Thymus (tissue), 11 donors: ENCODE data around the gene POC1B. TPM values are rescaled to one million over a fixed set of nuclear protein-coding genes. Genes with fewer than 3 reads are reported as not detected.

Experiments used
- DNase-seq, 9 donors: peaks; one replicate each; pipeline ENCODE4 v3.0.0-alpha.2; 2013; ENCODE audit warnings: low spot score in 9 of 9, low read depth in 6 of 9, missing footprints in 1 of 9
- H3K27ac ChIP-seq, 2 donors: one replicate each; pipeline ENCODE4 v1.5.1; 2013; ENCODE audit warnings: control low read depth in 1 of 2, low read depth in 1 of 2, low read length in 1 of 2, mild to moderate bottlenecking in 1 of 2, moderate library complexity in 1 of 2
- H3K27me3 ChIP-seq, 2 donors: one replicate each; pipeline ENCODE4 v1.5.1; 2013; ENCODE audit warnings: low read length in 1 of 2; ENCODE audit not compliant: control insufficient read depth in 2 of 2, insufficient read depth in 1 of 2
- H3K36me3 ChIP-seq, 2 donors: one replicate each; pipeline ENCODE4 v1.5.1; 2013; ENCODE audit warnings: low read length in 1 of 2, mild to moderate bottlenecking in 1 of 2, moderate library complexity in 1 of 2; ENCODE audit not compliant: control insufficient read depth in 2 of 2, insufficient read depth in 2 of 2
- H3K4me1 ChIP-seq, 2 donors: one replicate each; pipeline ENCODE4 v1.5.1; 2013; ENCODE audit warnings: low read length in 2 of 2; ENCODE audit not compliant: control insufficient read depth in 2 of 2, insufficient read depth in 2 of 2
- H3K4me3 ChIP-seq, 2 donors: one replicate each; pipeline ENCODE4 v1.5.1; 2013; ENCODE audit warnings: low read length in 2 of 2, control low read depth in 1 of 2, mild to moderate bottlenecking in 1 of 2
- H3K9me3 ChIP-seq, 2 donors: one replicate each; pipeline ENCODE4 v1.5.1; 2013; ENCODE audit warnings: low read length in 1 of 2, mild to moderate bottlenecking in 1 of 2; ENCODE audit not compliant: control insufficient read depth in 2 of 2, insufficient read depth in 1 of 2
- WGBS: extraction: QIAGEN DNeasy Blood & Tissue Kit; methylation state at CpG from one replicate; pipeline ENCODE4 v1.1.7; 2013; 5-methylcytosine and 5-hydroxymethylcytosine counted together
- polyA plus RNA-seq: library from polyadenylated mRNA; stranded (reverse); fragments of 200-250 nt; gene quantifications from one replicate; pipeline ENCODE4 v1.2.3, GENCODE V29; 2013
- total RNA-seq: library from RNA; stranded (reverse); fragments of 120-200 nt; gene quantifications from one replicate; pipeline ENCODE4 v1.2.4, GENCODE V29; 2013
- donor health status: healthy.

Gene POC1B
- total and polyA plus RNA-seq, 2 donors, result 12.2 to 17.1 TPM

DNA sequence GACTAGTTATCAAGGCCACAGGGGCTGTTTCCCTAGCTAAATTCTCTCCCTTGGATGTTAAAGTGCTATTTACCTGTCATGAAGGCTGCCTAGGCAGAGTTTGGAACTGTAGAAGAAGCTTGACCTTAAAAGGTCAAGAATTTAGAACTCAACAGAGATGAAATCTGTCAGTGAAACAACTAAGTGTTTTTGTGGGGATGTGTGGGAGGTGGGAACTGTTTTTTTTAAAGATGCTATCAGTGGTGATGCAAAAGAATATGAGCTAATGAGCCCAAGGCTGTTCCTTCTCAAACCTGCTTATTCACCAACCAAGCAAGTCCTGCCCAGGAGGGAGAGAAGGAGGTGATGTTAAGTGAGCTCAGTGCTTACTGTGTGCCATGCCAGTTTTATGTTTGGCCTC, 40.8 kb upstream of the POC1B start:
- Histone ChIP-seq H3K9me3 (no peaks in the 10 kb centered on the region), H3K4me1 (no peaks in the 10 kb centered on the region), H3K27ac (no peak overlapping the region), H3K4me3 (no peak overlapping the region), H3K27me3 (no peaks in the 10 kb centered on the region), H3K36me3 (no peaks in the 10 kb centered on the region)
- no peak for DNase-seq

- no peak overlapping the region for H3K27ac ChIP-seq
- no peak overlapping the region for H3K4me3 ChIP-seq
- no peaks in the 10 kb centered on the region for H3K9me3 ChIP-seq
- H3K4me1 ChIP-seq, result no peaks in the 10 kb centered on the region
- H3K27me3 ChIP-seq, result no peaks in the 10 kb centered on the region
- no peaks in the 10 kb centered on the region for H3K36me3 ChIP-seq
- no peak for DNase-seq
Measured at GRCh38 chr12:89565002-89565401, 39.2 kb upstream of the POC1B start.

GRCh38 chr12:89559753-89560152, 33.9 kb upstream of the POC1B start:
- Histone ChIP-seq H3K4me1 (no peaks in the 10 kb centered on the region), H3K27ac (no peak overlapping the region), H3K27me3 (no peaks in the 10 kb centered on the region), H3K36me3 (no peaks in the 10 kb centered on the region), H3K4me3 (no peak overlapping the region), H3K9me3 (no peaks in the 10 kb centered on the region)
- DNase-seq, result no peak
- 90% methylated on average over 10 of the region's 10 CpGs for WGBS

DNA sequence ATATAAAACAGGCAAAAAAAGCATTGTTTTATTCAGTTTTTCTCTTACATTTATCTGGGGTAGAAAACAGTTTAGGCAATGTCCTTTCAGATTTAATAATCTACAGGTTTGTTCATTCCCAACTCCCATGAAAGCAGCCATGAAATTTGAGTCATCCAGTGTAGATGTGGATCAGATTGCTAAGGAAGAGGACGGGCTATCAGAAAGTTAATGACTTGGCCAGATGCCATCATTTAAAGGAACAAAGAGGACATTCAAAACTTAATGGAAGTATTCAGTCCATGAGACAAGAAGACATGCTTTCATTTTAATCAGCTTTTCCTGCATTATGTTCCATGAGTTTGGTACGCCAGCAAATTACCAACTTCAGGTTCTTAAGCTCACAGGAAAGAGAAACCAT, 31.1 kb upstream of the POC1B start:
- H3K36me3 ChIP-seq, result no peaks in the 10 kb centered on the region
- H3K27me3 ChIP-seq, result no peaks in the 10 kb centered on the region
- H3K9me3 ChIP-seq, result no peaks in the 10 kb centered on the region
- no peak for DNase-seq
- no peak overlapping the region for H3K4me3 ChIP-seq
- 91% methylated on average over 2 of the region's 2 CpGs for WGBS
- no peaks in the 10 kb centered on the region for H3K4me1 ChIP-seq
- no peak overlapping the region for H3K27ac ChIP-seq

- DNase-seq, result no peak
- H3K27me3 ChIP-seq, result no peaks in the 10 kb centered on the region
- WGBS, result 83% methylated on average over 1 of the region's 1 CpG
- no peaks in the 10 kb centered on the region for H3K36me3 ChIP-seq
- H3K4me3 ChIP-seq, result no peak overlapping the region
- no peaks in the 10 kb centered on the region for H3K4me1 ChIP-seq
- H3K9me3 ChIP-seq, result no peaks in the 10 kb centered on the region
- no peak overlapping the region for H3K27ac ChIP-seq
Measured at GRCh38 chr12:89552376-89552775, 26.5 kb upstream of the POC1B start.

- H3K4me1 ChIP-seq, result no peaks in the 10 kb centered on the region
- H3K9me3 ChIP-seq, result no peaks in the 10 kb centered on the region
- H3K27ac ChIP-seq, result no peak overlapping the region
- no peaks in the 10 kb centered on the region for H3K27me3 ChIP-seq
- H3K36me3 ChIP-seq, result no peaks in the 10 kb centered on the region
- no peak for DNase-seq
- H3K4me3 ChIP-seq, result no peak overlapping the region
- 96% methylated on average over 2 of the region's 2 CpGs for WGBS
Measured at GRCh38 chr12:89551747-89552146, 25.9 kb upstream of the POC1B start.

- Histone ChIP-seq H3K27ac (no peak overlapping the region), H3K4me1 (no peaks in the 10 kb centered on the region), H3K4me3 (no peak overlapping the region), H3K27me3 (no peaks in the 10 kb centered on the region), H3K36me3 (no peaks in the 10 kb centered on the region), H3K9me3 (no peaks in the 10 kb centered on the region)
- no peak for DNase-seq
- 85% methylated on average over 4 of the region's 4 CpGs for WGBS
Measured at GRCh38 chr12:89547101-89547500, 21.3 kb upstream of the POC1B start.

DNA sequence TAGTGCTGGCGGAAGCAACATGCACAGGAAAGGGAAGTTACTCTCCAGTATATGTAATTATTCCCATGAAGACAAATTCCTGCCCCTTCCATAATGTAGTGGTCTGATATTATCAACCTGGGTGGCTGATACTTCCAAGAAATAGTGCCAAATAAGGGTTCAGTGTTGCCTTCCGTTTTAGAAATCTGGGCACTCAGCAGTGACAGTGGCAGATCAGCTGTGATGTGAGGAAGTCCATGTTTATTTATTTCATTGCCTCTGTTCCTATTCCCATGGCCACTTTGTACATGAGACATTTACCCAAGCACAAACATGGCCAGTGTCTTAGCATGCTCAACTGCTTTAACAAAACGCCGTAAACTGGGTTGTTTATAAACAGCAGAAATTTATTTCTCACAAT, 20.3 kb upstream of the POC1B start:
- no peak overlapping the region for H3K27ac ChIP-seq
- no peaks in the 10 kb centered on the region for H3K27me3 ChIP-seq
- WGBS, result 98% methylated on average over 4 of the region's 4 CpGs
- no peaks in the 10 kb centered on the region for H3K9me3 ChIP-seq
- no peaks in the 10 kb centered on the region for H3K36me3 ChIP-seq
- H3K4me1 ChIP-seq, result no peaks in the 10 kb centered on the region
- no peak for DNase-seq
- H3K4me3 ChIP-seq, result no peak overlapping the region

DNA sequence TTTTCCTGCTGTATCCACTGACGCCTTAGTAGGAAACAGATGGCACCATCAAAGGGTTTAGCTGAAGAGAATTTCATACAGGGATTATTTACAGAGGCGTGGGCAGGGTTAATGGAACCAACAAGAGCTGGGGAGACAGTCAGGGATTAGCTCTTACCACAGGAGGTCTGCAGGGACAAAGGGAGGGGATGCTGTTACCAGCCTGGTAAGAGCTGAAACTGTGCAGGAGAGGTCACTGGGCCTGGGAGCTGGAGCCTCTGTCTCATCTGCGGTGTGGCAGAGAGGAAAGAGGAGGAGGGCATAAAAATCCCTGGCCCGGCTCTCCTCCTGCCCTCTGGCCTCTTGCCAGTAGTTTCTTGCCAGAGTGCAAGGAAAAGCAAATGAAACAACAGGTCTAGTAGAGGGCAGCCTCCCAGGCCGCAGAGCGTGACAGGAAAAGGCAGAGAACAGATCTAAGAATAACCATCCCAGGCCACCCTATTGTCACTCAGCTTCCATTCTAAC, 18.9 kb upstream of the POC1B start:
- no peaks in the 10 kb centered on the region for H3K27me3 ChIP-seq
- DNase-seq, result no peak
- no peaks in the 10 kb centered on the region for H3K36me3 ChIP-seq
- H3K27ac ChIP-seq, result no peak overlapping the region
- H3K4me1 ChIP-seq, result no peaks in the 10 kb centered on the region
- 54% methylated on average over 6 of the region's 6 CpGs for WGBS
- no peak overlapping the region for H3K4me3 ChIP-seq
- H3K9me3 ChIP-seq, result no peaks in the 10 kb centered on the region

- H3K9me3 ChIP-seq, result no peaks in the 10 kb centered on the region
- H3K27me3 ChIP-seq, result no peaks in the 10 kb centered on the region
- no peaks in the 10 kb centered on the region for H3K36me3 ChIP-seq
- WGBS, result 100% methylated on average over 1 of the region's 1 CpG
- DNase-seq, result no peak
- H3K27ac ChIP-seq, result no peak overlapping the region
- no peak overlapping the region for H3K4me3 ChIP-seq
- H3K4me1 ChIP-seq, result no peaks in the 10 kb centered on the region
Measured at GRCh38 chr12:89544022-89544421, 18.2 kb upstream of the POC1B start.
